RWPE2 (cell line): ENCODE measurements around the gene SCN3A.

Experiments used
- ATAC-seq: fragments of 200-7000 bp; cut with Tn5 transposase; 3 replicates; pipeline ENCODE4 v1.9.1; 2021; ENCODE audit warnings: low read depth
- DNase-seq: peaks from one replicate; pipeline ENCODE4 v3.0.0-alpha.2; 2020; ENCODE audit warnings: low spot score
- H3K27ac ChIP-seq: fragments of 450-650 bp; 2 replicates; pipeline ENCODE4 v1.5.1; 2017; ENCODE audit warnings: mild to moderate bottlenecking; ENCODE audit not compliant: poor library complexity, severe bottlenecking
- H3K27me3 ChIP-seq: fragments of 250-450 bp; sonication (Bioruptor Pico); 2 replicates; pipeline ENCODE4 v1.5.1; 2021; ENCODE audit warnings: mild to moderate bottlenecking, moderate library complexity; ENCODE audit not compliant: insufficient read depth, poor library complexity, severe bottlenecking
- H3K36me3 ChIP-seq: fragments of 250-450 bp; sonication (Bioruptor Pico); 2 replicates; pipeline ENCODE4 v1.5.1; 2020; ENCODE audit warnings: low read depth, mild to moderate bottlenecking, moderate library complexity
- H3K4me1 ChIP-seq: fragments of 250-450 bp; sonication (Bioruptor Pico); 2 replicates; pipeline ENCODE4 v1.5.1; 2021; ENCODE audit warnings: mild to moderate bottlenecking, moderate library complexity; ENCODE audit not compliant: insufficient read depth, poor library complexity, severe bottlenecking
- H3K4me3 ChIP-seq: fragments of 250-450 bp; sonication (Bioruptor Pico); 2 replicates; pipeline ENCODE4 v1.5.1; 2021; ENCODE audit warnings: mild to moderate bottlenecking, moderate library complexity; ENCODE audit not compliant: severe bottlenecking
- H3K9me3 ChIP-seq: fragments of 250-450 bp; sonication (Bioruptor Pico); 2 replicates; pipeline ENCODE4 v1.5.1; 2021; ENCODE audit warnings: mild to moderate bottlenecking, moderate library complexity; ENCODE audit not compliant: severe bottlenecking
- TF ChIP-seq, protein P1 (sequence below): fragments of 450-650 bp; IDR thresholded peaks from one replicate; pipeline ENCODE4 v1.5.1; 2017; ENCODE audit warnings: mild to moderate bottlenecking, moderate library complexity; ENCODE audit not compliant: poor library complexity, severe bottlenecking

The SCN3A gene

GRCh38 chr2:165069151-165069550 is 134.7 kb downstream of the SCN3A start:
- Histone ChIP-seq H3K4me1 (peaks cover 4% of the 10 kb centered on the region), H3K27ac (no peak overlapping the region), H3K9me3 (no peaks in the 10 kb centered on the region), H3K36me3 (no peaks in the 10 kb centered on the region), H3K27me3 (no peaks in the 10 kb centered on the region), H3K4me3 (no peak overlapping the region)
- TF ChIP-seq, protein P1, sequence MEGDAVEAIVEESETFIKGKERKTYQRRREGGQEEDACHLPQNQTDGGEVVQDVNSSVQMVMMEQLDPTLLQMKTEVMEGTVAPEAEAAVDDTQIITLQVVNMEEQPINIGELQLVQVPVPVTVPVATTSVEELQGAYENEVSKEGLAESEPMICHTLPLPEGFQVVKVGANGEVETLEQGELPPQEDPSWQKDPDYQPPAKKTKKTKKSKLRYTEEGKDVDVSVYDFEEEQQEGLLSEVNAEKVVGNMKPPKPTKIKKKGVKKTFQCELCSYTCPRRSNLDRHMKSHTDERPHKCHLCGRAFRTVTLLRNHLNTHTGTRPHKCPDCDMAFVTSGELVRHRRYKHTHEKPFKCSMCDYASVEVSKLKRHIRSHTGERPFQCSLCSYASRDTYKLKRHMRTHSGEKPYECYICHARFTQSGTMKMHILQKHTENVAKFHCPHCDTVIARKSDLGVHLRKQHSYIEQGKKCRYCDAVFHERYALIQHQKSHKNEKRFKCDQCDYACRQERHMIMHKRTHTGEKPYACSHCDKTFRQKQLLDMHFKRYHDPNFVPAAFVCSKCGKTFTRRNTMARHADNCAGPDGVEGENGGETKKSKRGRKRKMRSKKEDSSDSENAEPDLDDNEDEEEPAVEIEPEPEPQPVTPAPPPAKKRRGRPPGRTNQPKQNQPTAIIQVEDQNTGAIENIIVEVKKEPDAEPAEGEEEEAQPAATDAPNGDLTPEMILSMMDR: no peak
- DNase-seq (no peak), ATAC-seq (no peak)

GRCh38 chr2:165068487-165068757 is 135.4 kb downstream of the SCN3A start:
- H3K27me3 ChIP-seq: no peaks in the 10 kb centered on the region
- ATAC-seq: no peak
- TF ChIP-seq, protein P1: no peak
- no peak overlapping the region for H3K4me3 ChIP-seq
- no peak overlapping the region for H3K27ac ChIP-seq
- no peak for DNase-seq
- H3K36me3 ChIP-seq: no peaks in the 10 kb centered on the region
- no peaks in the 10 kb centered on the region for H3K9me3 ChIP-seq
- H3K4me1 ChIP-seq: peaks cover 4% of the 10 kb centered on the region

GRCh38 chr2:165067643-165068486 is 136.0 kb downstream of the SCN3A start:
- Histone ChIP-seq H3K27ac (no peak overlapping the region), H3K4me1 (peaks cover 4% of the 10 kb centered on the region), H3K36me3 (no peaks in the 10 kb centered on the region), H3K27me3 (no peaks in the 10 kb centered on the region), H3K4me3 (no peak overlapping the region), H3K9me3 (no peaks in the 10 kb centered on the region)
- TF ChIP-seq, protein P1: no peak
- ATAC-seq: peak; percentile 44; the same call in 2 of the 3 replicates
- DNase-seq: no peak

- TF ChIP-seq, protein P1: no peak
- no peaks in the 10 kb centered on the region for H3K9me3 ChIP-seq
- H3K27ac ChIP-seq: no peak overlapping the region
- no peak for DNase-seq
- no peak overlapping the region for H3K4me3 ChIP-seq
- peak; percentile 54; the same call in 1 of the 3 replicates for ATAC-seq
- no peaks in the 10 kb centered on the region for H3K27me3 ChIP-seq
- no peaks in the 10 kb centered on the region for H3K36me3 ChIP-seq
- H3K4me1 ChIP-seq: no peaks in the 10 kb centered on the region
Observed at GRCh38 chr2:165064743-165065142, 139.1 kb downstream of the SCN3A start.

- Histone ChIP-seq H3K27ac (no peak overlapping the region), H3K9me3 (no peaks in the 10 kb centered on the region), H3K4me1 (no peaks in the 10 kb centered on the region), H3K27me3 (no peaks in the 10 kb centered on the region), H3K4me3 (no peak overlapping the region), H3K36me3 (no peaks in the 10 kb centered on the region)
- no peak for DNase-seq
- TF ChIP-seq, protein P1: no peak
- no peak for ATAC-seq
Observed at GRCh38 chr2:165060411-165060810, 143.4 kb downstream of the SCN3A start.
